NT2/D1 (cell line): ENCODE data around the gene PCGF6.

Experiments used
- SUZ12 ChIP-seq: IDR thresholded peaks from 2 replicates; pipeline ENCODE4 v1.6.1; 2011; ENCODE audit not compliant: insufficient read length, insufficient read depth; ENCODE audit errors: extremely low read depth
- YY1 ChIP-seq: IDR thresholded peaks from 2 replicates; pipeline ENCODE4 v1.6.1; 2011; ENCODE audit not compliant: insufficient read length, insufficient read depth
- ZNF274 ChIP-seq: IDR thresholded peaks from 2 replicates; pipeline ENCODE4 v1.6.1; 2011; ENCODE audit warnings: mild to moderate bottlenecking, low read depth, low read length

- TF ChIP-seq YY1 = no peak
- TF ChIP-seq ZNF274 = no peak
- TF ChIP-seq SUZ12 = no peak
Observed at GRCh38 chr10:103254538-103255325, 96.2 kb downstream of the PCGF6 start.
